Measurements from ENCODE around the gene SLC7A9.

DNA sequence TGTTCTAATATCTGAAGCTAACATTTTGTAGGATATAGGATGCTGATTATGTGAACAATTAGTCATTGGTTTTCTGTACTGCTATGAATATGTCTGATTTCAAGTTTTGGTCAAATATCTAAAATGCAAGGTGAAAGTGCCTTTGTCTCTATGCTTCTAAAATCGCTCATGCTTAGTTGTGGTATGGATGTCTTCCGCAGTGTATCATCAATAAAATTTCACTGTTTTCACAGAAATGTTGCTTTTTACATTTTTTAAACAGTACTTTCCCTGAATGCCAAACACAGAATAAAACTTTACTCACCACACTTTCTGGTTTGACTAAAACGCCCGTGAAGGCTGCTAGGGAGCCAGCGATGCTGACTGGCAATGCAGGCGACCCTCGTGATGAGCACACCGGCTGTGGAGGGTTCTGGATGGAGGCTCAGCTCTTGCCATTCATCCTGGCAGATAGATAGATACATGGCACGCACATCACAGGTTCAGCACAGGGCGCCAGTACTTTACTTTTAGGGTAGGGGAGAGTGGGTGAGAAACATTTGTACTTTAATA, 40.1 kb downstream of the SLC7A9 start:
- TF ChIP-seq POLR2A (IDR thresholded peaks at IDR 0.05; ENCODE audit: low read depth, low read length): no peak
- no peak for TF ChIP-seq POLR2AphosphoS5 (IDR thresholded peaks at IDR 0.05; ENCODE audit: low read depth, low read length)
- no peak for TF ChIP-seq TAF1 (IDR thresholded peaks at IDR 0.05; ENCODE audit: borderline replicate concordance, low read depth, low read length)

Measured in GM12892 (cell line).